GM10847 (cell line): ENCODE measurements around the gene MN1.

Experiments
- POLR2A ChIP-seq: IDR thresholded peaks from 2 replicates; pipeline ENCODE4 v1.6.1; 2011; ENCODE audit not compliant: insufficient read length; ENCODE audit errors: extremely low read depth

MN1 gene

DNA sequence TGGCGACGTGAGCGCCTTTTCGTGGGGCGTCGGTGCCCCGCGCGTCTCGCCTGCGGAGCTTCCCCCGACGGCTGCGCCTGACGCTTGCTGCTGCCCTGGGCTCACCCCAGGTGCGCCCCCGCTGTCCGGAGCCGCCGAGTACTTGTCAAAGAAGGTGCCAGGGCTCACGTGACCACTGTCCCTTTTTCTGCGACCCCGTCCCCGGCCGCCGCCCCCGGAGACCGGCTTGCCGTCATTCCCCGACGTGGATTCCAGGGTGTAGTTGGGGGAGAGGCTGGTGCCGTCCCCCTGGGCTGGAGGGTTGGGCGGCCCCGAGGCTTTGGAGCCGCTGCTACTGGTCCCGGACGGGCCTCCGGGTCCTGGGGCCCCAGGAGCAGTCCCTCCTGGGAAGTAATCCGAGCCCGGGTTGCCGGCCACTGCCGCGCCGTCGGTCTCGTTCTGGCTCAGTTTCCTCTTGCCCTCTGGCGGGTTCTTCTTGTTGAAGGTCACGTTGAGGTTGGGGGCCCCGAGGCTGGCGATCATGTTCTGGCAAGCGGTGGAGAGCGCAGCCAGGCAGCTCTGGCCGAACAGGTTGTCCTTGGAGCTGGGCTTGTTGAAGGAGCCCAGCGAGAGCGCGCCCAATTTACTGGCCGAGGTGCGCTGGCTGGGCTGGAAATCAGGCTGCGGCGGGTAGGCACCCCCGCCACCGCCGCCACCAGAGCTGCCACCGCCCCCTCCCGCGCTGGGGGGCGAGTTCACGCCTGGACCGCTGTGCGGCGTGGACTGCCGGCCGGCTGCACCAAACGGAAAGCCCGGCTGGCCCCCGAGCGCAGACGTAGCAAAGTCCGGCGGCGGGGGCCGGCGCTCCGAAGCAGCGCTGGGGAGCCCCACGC, 3.8 kb downstream of the MN1 start:
- no peak for TF ChIP-seq POLR2A

DNA sequence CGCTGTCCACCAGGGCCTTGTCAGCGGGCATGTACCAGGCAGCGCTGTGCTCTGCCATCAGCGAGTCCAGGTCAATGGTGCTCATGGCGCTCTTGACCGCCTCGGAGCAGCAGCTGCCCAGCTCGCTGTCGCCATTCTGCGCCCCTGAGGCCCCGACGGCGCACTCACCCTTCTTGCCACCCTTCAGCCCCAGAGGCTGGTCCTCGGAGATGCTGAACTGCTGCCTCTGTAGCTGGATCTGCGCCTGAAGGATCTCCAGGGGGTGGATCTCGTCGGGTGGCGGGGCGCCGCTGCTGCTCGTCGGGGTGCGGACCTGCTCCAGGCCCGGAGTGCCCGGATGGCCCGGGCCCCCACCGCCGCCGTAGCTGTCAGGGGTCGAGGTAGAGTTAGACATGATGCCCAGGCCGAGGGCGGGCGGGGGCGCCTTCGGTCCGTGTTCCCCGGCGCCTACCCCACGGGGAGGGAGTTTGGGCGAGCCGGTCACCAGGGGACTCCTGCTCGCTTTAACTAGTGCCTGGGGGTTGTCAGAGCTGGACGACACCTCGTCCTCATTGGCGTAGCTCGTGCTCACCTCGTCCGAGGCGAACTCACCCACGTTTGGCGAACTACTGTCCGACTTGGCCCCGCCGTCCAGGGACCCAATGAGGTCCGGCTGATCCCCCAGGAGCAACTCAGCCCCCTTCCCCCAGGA, 4.6 kb downstream of the MN1 start:
- TF ChIP-seq POLR2A, result no peak

DNA sequence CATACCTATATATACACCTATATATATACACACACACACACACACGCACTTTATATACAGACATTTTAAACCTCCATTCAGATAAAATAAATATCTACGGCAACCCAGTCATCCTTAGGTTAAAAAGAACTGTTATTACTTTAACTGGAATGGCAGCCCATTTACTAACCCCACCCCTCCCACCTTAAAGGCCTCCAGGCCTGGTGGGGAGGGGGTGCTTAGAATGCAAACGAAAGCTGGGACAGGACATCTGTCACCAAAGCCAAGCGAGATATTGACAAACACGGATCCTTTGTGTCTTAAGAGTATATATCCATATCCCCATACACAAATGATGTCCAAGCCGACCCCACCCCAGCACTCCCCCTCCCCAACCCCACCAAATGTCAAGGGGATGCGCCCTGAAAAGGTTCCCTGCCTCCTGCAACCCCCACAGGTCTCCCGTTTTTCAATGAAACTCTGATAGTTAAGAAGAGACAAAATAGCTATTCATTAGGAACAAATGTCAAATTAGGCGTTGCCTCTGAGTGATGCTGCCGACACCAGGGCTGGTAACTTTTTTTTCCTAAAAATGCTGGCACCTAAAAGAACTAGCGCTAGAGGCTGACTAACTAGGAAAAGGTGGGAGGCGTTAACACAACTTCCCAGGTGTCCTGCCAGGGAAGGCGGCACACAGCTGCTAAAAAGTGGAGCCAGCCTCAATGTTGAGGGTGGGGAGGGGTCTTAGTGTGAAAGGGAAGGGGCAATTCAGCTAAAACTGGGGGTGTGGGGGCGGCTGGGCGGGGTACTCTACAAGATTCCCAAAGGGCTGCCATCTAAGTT, 5.6 kb downstream of the MN1 start:
- TF ChIP-seq POLR2A, result no peak

DNA sequence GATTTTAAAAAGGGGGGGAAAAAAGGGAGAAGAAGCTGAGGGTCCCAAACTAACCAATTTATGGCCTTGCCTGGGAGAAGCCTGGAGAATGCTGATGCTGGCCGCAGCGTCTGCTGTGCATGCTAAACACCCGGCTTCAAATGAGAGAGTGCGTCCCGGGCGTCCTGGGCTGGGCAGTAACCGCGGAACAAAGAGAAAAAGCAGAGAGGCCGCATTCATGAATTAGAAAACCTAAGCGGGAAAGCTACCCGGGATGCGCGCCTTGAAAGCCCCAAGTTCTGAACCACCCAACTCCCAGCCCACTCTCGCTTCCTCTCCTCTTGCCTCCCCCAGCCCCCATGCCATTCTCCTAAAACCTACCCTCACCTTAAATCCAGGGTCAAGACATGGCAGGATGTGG, 6.5 kb downstream of the MN1 start:
- no peak for TF ChIP-seq POLR2A

DNA sequence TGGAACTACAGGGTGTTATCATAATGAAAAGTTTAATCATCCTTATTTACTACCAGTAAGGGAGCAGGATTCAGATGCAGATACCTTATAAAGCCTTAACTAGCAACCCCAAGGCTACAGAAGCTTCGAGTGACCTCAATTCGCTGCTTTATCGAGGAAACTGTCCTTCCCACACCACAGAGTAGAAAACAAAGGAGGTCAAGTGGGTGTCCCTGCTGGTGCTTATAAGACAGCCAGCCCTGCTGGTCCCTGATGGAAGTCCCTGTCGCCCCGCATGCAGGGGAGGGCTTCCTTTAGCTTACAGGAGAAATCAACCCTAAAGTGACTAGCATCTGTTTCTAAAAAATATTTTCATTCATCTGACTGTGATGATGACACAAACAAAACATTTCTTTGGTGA, 7.3 kb downstream of the MN1 start:
- TF ChIP-seq POLR2A, result no peak

DNA sequence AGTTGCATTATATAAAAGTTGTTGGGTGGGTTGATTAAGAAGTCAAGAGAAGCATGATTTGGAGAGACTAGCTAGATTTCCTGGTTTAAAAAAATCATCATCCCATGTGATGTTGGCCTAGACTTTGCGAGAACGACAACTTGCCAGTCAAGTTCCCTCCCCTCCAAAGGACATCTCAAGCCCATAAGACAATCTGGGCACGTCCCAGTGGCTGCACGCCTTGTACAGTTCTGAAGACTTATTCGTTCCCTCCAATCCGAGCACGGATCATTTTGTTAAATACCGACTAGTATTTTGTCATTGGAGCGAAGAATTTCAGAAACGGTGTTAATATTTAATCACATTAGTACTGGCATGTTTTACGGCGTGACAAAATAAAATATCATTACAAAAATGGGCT, 8.0 kb downstream of the MN1 start:
- TF ChIP-seq POLR2A, result no peak

DNA sequence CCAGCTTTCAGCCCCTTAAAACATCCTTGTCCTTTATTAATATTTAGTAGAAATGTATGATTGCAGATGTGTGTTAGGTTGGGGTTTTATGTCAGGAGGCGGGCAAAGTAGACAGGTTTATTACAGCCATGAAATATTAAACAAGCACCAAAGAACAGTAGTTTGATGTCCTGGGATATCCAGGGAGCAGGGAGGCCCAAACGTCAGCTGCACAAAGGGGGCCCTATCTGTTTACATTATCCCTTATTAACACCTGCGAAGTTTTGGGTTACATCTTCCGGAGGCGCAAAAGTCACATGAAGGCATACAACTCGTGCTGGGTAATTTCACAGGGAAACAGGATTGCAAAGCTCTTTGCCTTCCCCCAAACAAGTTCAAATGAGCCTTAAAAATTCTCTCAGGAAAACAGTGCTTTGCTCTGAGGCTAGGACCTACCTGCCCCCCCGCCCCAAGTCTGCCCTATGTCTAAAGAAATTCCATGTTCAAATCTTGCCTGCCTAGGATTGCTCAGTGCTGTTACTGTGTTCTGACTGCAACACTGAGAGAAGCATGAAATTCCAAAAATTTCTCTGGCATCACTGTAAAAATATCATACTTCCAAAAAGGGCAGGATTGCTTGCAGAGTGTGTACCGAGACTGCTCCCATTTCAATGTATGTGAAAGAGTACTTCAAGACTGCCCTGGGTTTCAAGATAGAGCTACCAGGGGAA, 8.9 kb downstream of the MN1 start:
- no peak for TF ChIP-seq POLR2A

DNA sequence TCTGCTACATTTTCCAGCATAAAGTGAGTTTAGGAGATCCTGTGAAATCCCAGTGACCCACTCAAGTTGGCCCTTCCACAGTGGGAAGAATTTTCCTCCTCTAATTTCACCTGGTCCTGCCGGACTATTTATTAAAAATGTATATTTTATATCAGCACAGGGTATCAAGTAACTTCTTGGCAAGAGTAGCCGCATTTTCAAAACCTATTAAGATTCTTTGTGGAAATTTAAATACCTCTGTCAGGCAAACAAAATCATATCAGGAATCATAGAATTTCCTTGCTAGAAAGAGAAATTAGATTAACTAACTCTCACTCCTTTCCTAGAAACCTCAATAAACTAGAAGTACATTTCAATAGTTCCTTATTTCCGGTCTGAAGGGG, 9.7 kb downstream of the MN1 start:
- TF ChIP-seq POLR2A, result no peak

DNA sequence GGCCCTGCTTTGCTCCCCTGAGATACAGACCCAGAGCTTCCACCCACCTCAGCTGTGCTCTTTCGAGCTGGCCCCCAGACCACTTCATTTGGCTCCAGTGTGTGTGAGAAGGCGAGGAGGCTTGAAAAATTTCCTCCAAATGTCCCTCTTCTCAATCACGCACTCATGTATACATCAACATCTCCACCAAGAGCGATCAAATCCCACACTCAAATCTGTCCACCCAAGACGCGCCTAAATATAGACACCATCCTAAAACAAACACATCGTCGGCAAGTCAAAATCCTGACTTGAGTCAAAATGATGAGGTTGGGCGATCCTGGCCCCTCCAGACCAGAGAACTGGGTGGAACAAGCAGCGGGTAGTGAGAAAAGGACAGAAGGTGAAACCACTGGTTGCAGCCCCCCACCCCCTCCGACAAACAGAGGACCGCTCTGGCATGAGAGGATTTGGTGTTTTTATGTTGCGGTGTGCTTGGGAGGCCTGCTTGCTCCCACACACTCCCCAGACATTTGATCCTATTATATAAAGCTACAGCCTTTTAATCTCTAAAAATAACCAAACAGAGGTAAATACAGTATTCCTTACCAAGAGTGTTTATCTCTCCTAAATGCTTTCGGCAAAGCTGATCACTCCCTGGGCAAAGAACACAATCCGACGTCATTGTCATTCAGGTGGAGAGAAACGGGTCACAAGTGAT, 10.2 kb downstream of the MN1 start:
- TF ChIP-seq POLR2A, result no peak

DNA sequence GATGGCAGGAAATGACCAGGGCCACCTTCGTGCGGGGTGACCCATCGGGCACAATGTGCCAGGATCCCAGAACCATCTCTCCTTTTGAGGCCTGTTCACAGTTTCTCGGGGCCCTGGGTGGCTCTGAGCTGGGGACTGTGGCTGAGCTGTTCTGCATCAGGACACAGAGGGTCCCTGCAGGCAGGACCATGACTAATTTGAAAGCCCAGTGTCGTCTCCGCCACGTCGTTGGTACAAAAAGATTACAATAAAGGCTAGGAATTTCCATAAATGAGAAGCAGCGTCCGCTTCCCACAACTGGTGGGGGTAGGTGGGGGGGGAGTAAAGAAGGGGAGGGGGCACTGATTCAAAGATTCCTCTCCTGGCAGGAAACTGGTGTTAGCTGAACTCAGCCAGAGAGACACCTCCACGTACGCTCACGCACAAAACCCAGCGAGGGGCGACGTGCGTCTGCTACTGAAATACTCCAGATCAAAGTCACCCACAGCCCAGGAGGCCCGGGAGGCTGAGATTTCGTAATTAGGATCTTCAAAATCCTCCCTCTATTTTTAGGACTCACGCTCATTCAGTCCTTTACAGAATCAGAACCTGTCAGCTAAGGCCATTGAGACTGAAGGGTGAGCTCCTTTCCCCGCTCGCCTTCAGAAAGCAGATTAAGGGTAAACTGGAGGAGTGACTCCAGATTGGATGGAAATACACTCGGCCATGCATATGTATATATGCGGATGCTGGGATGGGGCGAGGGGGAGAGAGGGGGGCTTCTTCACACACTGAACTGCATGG, 11.0 kb downstream of the MN1 start:
- TF ChIP-seq POLR2A, result no peak

DNA sequence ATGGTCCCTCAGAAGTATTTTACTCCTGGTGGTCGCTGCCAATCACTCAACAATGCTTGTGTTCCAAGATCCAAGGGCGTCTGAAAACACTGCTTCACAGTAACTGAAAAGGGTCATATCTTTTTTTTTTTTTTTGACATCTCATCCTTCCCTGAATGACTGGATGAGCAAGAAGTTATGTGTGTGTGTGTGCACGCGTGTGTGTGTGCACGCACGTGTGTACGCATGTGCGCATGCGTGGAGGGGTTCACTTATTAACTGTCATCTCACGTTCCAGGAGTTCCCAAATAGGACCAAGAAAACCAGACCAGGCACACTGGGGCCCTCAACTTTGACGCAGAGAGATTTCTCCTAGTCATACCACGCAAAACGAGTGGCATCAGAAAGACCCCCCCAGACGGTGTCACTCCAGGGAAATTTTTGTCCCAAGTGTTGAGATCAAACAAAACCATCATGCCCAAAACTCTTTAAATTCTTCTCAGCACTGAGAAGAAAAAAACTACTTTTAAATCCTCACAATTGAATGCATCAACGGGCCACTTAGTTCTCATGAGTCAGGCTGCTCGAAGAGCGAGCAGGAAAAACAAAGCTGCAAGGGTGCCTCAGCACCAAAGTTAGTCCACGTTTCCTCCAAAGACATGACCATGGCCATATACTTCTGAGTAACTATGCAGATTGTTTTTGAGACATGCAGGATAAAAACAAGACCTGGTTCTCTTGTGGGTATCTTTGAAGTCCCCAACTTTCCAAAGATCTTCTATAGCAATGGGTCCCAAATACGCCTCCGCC, 12.9 kb downstream of the MN1 start:
- no peak for TF ChIP-seq POLR2A

DNA sequence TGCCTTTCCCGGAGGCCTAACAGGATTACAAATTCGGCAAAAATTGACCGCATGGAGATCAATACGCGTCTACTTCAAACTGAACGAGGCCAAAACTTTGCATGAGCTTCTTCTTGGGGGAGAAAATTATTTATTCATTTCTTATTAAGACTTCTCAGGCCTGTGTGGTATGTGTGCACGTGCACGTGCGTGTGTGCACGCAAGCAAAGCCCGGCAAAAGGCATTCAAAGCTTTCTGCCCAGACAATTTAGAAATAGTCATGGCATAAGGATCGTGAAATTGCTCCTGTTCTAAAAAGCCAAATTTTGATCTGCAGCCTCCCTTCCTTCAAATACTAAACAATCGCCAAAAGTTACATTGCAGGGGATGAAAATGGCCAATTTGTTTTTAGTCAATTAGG, 14.6 kb downstream of the MN1 start:
- TF ChIP-seq POLR2A, result no peak

DNA sequence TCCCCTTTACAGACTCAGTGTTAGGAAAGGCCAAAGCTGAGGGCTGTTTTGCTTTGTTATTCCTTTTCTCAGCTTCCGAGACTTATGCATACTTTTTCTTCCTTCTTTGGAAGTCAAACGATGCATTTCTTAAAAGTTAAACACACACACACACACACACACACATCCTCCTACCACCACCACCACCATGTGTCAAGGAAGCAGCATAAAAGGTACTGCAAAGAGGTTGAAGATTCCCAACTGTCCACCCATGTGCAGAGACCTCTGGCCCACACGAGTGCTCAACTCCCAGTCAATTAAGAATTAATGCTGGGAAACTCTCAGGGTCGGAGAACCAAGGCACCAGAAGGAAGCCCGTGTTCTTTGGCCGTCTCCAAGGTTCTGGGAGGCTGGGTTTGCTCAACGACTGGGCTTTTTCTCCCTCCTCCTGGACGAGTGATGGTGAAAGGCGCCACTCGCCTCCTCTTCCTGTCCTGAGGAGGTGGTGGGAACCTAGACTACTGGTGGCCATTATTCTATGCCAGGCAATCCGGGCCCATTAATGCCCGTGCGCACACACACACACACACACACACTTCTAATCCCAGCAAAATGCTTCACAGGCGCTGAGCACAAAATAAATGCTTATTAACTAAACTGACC, 15.1 kb downstream of the MN1 start:
- no peak for TF ChIP-seq POLR2A
